AG04450 (cell line): ENCODE measurements around the gene IGF2BP3. TPM values are rescaled to one million over a fixed set of nuclear protein-coding genes. Genes with fewer than 3 reads are reported as not detected.
"Not testable (repeated sequence)": the region's sequence is repeated elsewhere in the genome, so short reads cannot be mapped to it uniquely, and the experiment has no call there.

ENCODE experiments used
- CTCF ChIA-PET: fragments of 300-600, 350-600 bp; formaldehyde crosslinking; extraction: SDS; loops from one replicate; lab custom pipeline; 2022; ENCODE audit warnings: antibody characterized with exemption, inconsistent platforms; lab: Charles Lee
- POLR2A ChIA-PET: fragments of 350-600 bp; formaldehyde crosslinking; extraction: SDS; loops from one replicate; lab custom pipeline; 2021; ENCODE audit warnings: antibody characterized with exemption, inconsistent platforms; lab: Yijun Ruan, JAX
- DNase-seq: peaks from one replicate; pipeline ENCODE4 v3.0.0-alpha.2; 2011; ENCODE audit warnings: low read depth, low spot score
- H3K27ac ChIP-seq: one replicate; pipeline ENCODE4 v1.5.1; 2012; ENCODE audit warnings: low read depth, low read length, control low read depth
- H3K27me3 ChIP-seq: one replicate; pipeline ENCODE4 v1.6.0; 2012; ENCODE audit warnings: low read length; ENCODE audit not compliant: control insufficient read depth, insufficient read depth
- H3K4me3 ChIP-seq: 2 replicates; pipeline ENCODE4 v1.5.1; 2011; ENCODE audit warnings: mild to moderate bottlenecking, low read depth, low read length, control low read depth
- H3K9me3 ChIP-seq: 2 replicates; pipeline ENCODE4 v1.5.1; 2012; ENCODE audit warnings: low read length; ENCODE audit not compliant: control insufficient read depth, insufficient read depth
- polyA plus RNA-seq: library from polyadenylated mRNA; depleted of rRNA; stranded (reverse); fragments of >200 nt; gene quantifications from 2 replicates; pipeline ENCODE4 v1.2.3, GENCODE V29; 2011
- TF ChIP-seq, protein P1 (sequence below): IDR thresholded peaks from 2 replicates; pipeline ENCODE4 v1.5.1; 2011; ENCODE audit warnings: low read depth, low read length, control low read depth, inconsistent platforms

Gene IGF2BP3
- polyA plus RNA-seq, 1 experiment = 98.2 TPM

DNA sequence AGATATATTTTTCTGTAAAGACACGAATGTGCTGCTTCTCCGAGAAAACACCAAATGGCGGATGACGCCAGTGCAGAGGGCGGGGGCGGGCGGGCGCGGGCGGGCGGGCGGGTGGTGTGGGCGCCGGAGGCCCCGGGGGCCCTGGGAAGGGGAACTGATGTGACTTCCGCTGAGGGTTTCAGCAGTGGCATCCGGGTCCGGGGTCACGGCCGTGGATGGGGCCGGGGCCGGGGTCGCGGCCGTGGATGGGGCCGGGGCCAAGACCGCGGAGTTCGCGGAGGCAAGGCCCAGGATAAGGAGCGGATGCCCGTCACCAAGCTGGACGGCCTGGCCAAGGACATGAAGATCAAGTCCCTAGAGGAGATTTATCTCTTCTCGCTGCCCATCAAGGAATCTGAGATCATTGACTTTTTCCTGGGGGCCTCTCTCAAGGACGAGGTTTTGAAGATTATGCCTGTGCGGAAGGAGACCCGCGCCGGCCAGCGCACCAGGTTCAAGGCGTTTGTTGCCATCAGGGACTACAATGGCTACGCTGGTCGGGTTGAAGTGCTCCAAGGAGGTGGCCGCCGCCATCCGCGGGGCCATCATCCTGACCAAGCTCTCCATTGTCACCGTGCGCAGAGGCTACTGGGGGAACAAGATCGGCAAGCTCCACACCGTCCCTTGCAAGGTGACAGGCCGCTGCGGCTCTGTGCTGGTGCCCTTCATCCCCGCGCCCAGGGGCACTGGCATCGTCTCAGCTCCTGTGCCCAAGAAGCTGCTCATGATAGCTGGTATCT is 20.3 kb upstream of the IGF2BP3 start:
- TF ChIP-seq, protein P1, sequence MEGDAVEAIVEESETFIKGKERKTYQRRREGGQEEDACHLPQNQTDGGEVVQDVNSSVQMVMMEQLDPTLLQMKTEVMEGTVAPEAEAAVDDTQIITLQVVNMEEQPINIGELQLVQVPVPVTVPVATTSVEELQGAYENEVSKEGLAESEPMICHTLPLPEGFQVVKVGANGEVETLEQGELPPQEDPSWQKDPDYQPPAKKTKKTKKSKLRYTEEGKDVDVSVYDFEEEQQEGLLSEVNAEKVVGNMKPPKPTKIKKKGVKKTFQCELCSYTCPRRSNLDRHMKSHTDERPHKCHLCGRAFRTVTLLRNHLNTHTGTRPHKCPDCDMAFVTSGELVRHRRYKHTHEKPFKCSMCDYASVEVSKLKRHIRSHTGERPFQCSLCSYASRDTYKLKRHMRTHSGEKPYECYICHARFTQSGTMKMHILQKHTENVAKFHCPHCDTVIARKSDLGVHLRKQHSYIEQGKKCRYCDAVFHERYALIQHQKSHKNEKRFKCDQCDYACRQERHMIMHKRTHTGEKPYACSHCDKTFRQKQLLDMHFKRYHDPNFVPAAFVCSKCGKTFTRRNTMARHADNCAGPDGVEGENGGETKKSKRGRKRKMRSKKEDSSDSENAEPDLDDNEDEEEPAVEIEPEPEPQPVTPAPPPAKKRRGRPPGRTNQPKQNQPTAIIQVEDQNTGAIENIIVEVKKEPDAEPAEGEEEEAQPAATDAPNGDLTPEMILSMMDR = no peak
- CTCF ChIA-PET = interaction anchor here (0.7 to 1.0 kb wide), 3 partner anchors 217 to 228 kb away, joined by 3 to 5 read pairs (median 3); no protein-coding TSS in a partner anchor
- POLR2A ChIA-PET = interaction anchor here (0.5 kb wide), 1 partner anchor 187 kb away, joined by 3 read pairs; no protein-coding TSS in a partner anchor
- Histone ChIP-seq H3K9me3 (no peaks in the 10 kb centered on the region), H3K27me3 (no peaks in the 10 kb centered on the region), H3K27ac (peak overlapping the region; percentile 52), H3K4me3 (peak overlapping the region; percentile 46)
- DNase-seq = no peak

- CTCF ChIA-PET = interaction anchor here (0.9 to 1.4 kb wide), 2 partner anchors 58 to 216 kb away, joined by 3 to 4 read pairs; no protein-coding TSS in a partner anchor
- H3K27ac ChIP-seq = not testable (repeated sequence)
These were observed 18.4 kb upstream of the IGF2BP3 start for GRCh38 chr7:23488714-23489113.

GRCh38 chr7:23487670-23488069 is 17.4 kb upstream of the IGF2BP3 start:
- Histone ChIP-seq H3K9me3 (no peaks in the 10 kb centered on the region), H3K27me3 (no peaks in the 10 kb centered on the region), H3K4me3 (no peak overlapping the region), H3K27ac (no peak overlapping the region)
- CTCF ChIA-PET = interaction anchor here (0.6 to 1.4 kb wide), 4 partner anchors 59 to 304 kb away, joined by 3 to 6 read pairs (median 4); no protein-coding TSS in a partner anchor
- no peak for DNase-seq
- TF ChIP-seq, protein P1 = no peak
- POLR2A ChIA-PET = interaction anchor here (0.6 kb wide), 1 partner anchor 18 kb away, joined by 4 read pairs; no protein-coding TSS in a partner anchor

More at GRCh38 chr7:23488714-23489113, 18.4 kb upstream of the IGF2BP3 start:
- H3K9me3 ChIP-seq, DNase-seq, H3K4me3 ChIP-seq, H3K27me3 ChIP-seq: not testable (repeated sequence)
- POLR2A ChIA-PET = interaction anchor here (0.7 kb wide), 1 partner anchor 28 kb away, joined by 3 read pairs; no protein-coding TSS in a partner anchor

DNA sequence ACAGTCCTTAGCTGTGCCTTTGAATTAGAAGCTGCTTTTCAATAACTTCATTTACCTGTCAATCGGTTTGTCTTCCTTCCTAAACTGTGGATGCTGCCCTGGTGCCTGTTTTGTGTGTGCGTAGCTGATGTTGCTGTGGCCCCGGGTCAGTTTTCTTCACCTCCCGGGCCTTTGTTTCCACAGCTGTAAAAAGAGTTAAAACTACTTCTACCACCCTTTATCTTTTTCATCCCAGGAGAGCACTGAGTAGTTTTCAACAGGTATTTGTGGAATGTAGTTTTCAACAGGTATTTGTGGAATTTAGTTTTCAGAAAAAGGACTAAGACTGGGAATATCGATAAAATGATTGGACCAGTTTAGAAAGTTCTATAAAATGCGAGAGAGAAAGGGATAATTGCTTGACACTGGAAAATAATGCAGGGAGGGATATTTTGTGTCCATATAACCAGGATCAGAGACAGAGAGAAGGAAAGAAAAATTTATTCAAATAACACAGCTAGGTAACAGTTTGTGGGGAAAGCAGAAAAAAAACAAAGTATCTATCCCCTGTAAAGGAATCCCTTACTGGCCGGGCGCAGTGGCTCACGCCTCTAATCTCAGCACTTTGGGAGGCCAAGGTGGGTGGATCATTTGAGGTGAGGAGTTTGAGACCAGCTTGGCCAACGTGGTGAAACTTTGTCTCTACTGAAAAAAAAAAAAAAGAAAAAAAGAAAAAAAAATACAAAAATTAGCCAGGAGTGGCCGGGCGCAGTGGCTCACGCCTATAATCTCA is 15.9 kb upstream of the IGF2BP3 start:
- no peak for DNase-seq
- ChIA-PET POLR2A (no interaction called here), CTCF (interaction anchor here (1.7 kb wide), 1 partner anchor 214 kb away, joined by 11 read pairs; no protein-coding TSS in a partner anchor)
- no peaks in the 10 kb centered on the region for H3K27me3 ChIP-seq
- H3K27ac ChIP-seq = no peak overlapping the region
- H3K4me3 ChIP-seq = no peak overlapping the region
- no peaks in the 10 kb centered on the region for H3K9me3 ChIP-seq
- TF ChIP-seq, protein P1 = no peak

- CTCF ChIA-PET = interaction anchor here (0.9 kb wide), 1 partner anchor 210 kb away, joined by 3 read pairs; no protein-coding TSS in a partner anchor
- Histone ChIP-seq H3K4me3 (no peak overlapping the region), H3K9me3 (no peaks in the 10 kb centered on the region), H3K27ac (no peak overlapping the region), H3K27me3 (no peaks in the 10 kb centered on the region)
- DNase-seq = no peak
- POLR2A ChIA-PET = no interaction called here
- TF ChIP-seq, protein P1 = no peak
These were observed 12.4 kb upstream of the IGF2BP3 start for GRCh38 chr7:23482686-23483085.
